Retinal pigment epithelial cell (primary cell): ENCODE results near the gene SLC9A5.

Experiments used
- DNase-seq: peaks from one replicate; pipeline ENCODE4 v3.0.0-alpha.2; 2010; ENCODE audit warnings: low read depth
- H3K4me3 ChIP-seq: 2 replicates; pipeline ENCODE4 v1.5.1; 2011; ENCODE audit warnings: mild to moderate bottlenecking, low read length, control low read depth, moderate library complexity
- CTCF ChIP-seq: conservative IDR thresholded peaks from 2 replicates; pipeline ENCODE4 v1.5.1; 2011; ENCODE audit warnings: low read depth, low read length, control low read depth, inconsistent platforms

Gene SLC9A5

GRCh38 chr16:67248401-67249177 is at the start of gene SLC9A5:
Gene SLC9A5 (plus strand): TSS chr16:67248979. CDS start chr16:67249015, 36 bp downstream.
- no peak for TF ChIP-seq CTCF
- peak within 1 kb of the TSS; percentile 69 for H3K4me3 ChIP-seq
- DNase-seq, result no peak

GRCh38 chr16:67199011-67199807 is 49.6 kb upstream of the SLC9A5 start, which contains the start of gene ELMO3:
Gene ELMO3 (plus strand): TSS chr16:67199131. CDS start chr16:67199327, 196 bp downstream.
- no peak for DNase-seq
- TF ChIP-seq CTCF, result peak; percentile 61
- no peak within 1 kb of the TSS for H3K4me3 ChIP-seq

GRCh38 chr16:67199808-67200198 is 49.0 kb upstream of the SLC9A5 start:
- TF ChIP-seq CTCF, result peak; percentile 7
- H3K4me3 ChIP-seq, result no peak overlapping the region
- DNase-seq, result no peak

GRCh38 chr16:67200491-67200890 is 48.3 kb upstream of the SLC9A5 start:
- no peak overlapping the region for H3K4me3 ChIP-seq
- DNase-seq, result no peak
- TF ChIP-seq CTCF, result no peak

- no peak for DNase-seq
- no peak overlapping the region for H3K4me3 ChIP-seq
- no peak for TF ChIP-seq CTCF
Observed at GRCh38 chr16:67201411-67202345, 47.1 kb upstream of the SLC9A5 start.

- DNase-seq, result no peak
- H3K4me3 ChIP-seq, result no peak overlapping the region
- no peak for TF ChIP-seq CTCF
Observed at GRCh38 chr16:67202426-67202825, 46.4 kb upstream of the SLC9A5 start.
